Measurements from ENCODE around the gene DKK2. TPM values are rescaled to one million over a fixed set of nuclear protein-coding genes. Genes with fewer than 3 reads are reported as not detected.

Gene DKK2
- total RNA-seq, 1 experiment from 2014 or later, result not detected

DNA sequence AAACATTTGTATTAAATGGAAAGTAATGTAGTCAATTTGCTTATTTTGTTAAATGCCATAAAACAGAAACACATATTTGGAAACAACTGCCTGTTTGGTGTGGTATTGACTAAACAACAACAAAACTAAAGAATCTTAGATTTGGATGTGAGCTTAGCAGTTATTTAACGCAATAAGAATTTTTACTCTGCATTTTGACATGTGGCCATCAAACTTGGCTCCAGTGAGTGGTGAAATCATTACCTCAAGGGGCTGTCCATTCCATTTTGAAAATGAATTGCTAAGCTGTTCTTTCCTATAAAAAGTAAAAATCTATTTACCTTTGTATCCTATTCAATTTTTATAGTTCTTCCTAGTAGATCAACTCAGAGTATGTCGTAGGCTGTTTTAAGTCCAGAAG is 84.2 kb downstream of the DKK2 start:
- Histone ChIP-seq H3K27ac (no peak overlapping the region), H3K27me3 (ENCODE audit: insufficient read depth, low read depth) (no peaks in the 10 kb centered on the region), H3K4me2 (no peak overlapping the region), H3K4me1 (replicated peaks; ENCODE audit: insufficient read depth) (no peaks in the 10 kb centered on the region), H3F3A (ENCODE audit: insufficient read depth, low read depth) (no peaks in the 10 kb centered on the region), H3K9me2 (ENCODE audit: insufficient read depth) (no peaks in the 10 kb centered on the region), H3K36me3 (ENCODE audit: low read depth) (no peaks in the 10 kb centered on the region), H3K4me3 (no peak overlapping the region), H3K79me2 (ENCODE audit: low read depth) (no peaks in the 10 kb centered on the region), H3K9me3 (ENCODE audit: insufficient read depth, low read depth) (no peaks in the 10 kb centered on the region), H2AFZ (no peak overlapping the region), H4K20me1 (ENCODE audit: insufficient read depth) (no peaks in the 10 kb centered on the region)
- BruUV-seq (replicated peaks), result no TSS peak
- TF ChIP-seq, protein P1, sequence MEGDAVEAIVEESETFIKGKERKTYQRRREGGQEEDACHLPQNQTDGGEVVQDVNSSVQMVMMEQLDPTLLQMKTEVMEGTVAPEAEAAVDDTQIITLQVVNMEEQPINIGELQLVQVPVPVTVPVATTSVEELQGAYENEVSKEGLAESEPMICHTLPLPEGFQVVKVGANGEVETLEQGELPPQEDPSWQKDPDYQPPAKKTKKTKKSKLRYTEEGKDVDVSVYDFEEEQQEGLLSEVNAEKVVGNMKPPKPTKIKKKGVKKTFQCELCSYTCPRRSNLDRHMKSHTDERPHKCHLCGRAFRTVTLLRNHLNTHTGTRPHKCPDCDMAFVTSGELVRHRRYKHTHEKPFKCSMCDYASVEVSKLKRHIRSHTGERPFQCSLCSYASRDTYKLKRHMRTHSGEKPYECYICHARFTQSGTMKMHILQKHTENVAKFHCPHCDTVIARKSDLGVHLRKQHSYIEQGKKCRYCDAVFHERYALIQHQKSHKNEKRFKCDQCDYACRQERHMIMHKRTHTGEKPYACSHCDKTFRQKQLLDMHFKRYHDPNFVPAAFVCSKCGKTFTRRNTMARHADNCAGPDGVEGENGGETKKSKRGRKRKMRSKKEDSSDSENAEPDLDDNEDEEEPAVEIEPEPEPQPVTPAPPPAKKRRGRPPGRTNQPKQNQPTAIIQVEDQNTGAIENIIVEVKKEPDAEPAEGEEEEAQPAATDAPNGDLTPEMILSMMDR (conservative IDR thresholded peaks at IDR 0.05), result no peak
- TF ChIP-seq EZH2 (IDR thresholded peaks at IDR 0.05; ENCODE audit: low read depth), result no peak
- ChIA-PET POLR2A (ENCODE audit: unreplicated experiment) (no interaction called here), CTCF (no interaction called here)
- DNase-seq, result no peak
- intact Hi-C loops (cut with micrococcal nuclease; ENCODE audit: unreplicated experiment), result no loop called here

DNA sequence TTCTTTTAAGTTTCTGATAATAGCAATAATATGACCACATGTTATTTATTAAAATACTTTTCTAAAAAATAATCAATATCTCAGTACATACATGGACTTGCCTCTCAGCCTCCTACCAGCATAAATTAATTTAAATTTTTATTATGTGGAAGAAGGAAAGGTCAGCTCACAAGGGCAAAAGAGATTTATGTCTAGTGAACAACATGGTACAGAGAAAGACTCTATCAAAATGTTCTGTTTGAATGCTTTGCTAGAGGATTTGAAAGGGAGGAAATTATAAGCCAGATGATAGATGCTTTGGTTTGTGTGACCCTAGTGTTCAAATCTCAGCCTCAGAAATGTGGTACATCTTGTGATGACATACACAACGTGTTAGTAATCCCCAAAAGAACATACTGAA is 94.3 kb downstream of the DKK2 start:
- ChIA-PET CTCF (no interaction called here), POLR2A (ENCODE audit: unreplicated experiment) (no interaction called here)
- Histone ChIP-seq H3K27me3 (ENCODE audit: insufficient read depth, low read depth) (no peaks in the 10 kb centered on the region), H3K9me2 (ENCODE audit: insufficient read depth) (no peaks in the 10 kb centered on the region), H4K20me1 (ENCODE audit: insufficient read depth) (no peaks in the 10 kb centered on the region), H2AFZ (no peak overlapping the region), H3K79me2 (ENCODE audit: low read depth) (no peaks in the 10 kb centered on the region), H3K36me3 (ENCODE audit: low read depth) (no peaks in the 10 kb centered on the region), H3F3A (ENCODE audit: insufficient read depth, low read depth) (no peaks in the 10 kb centered on the region), H3K4me3 (no peak overlapping the region), H3K4me2 (no peak overlapping the region), H3K27ac (no peak overlapping the region), H3K9me3 (ENCODE audit: insufficient read depth, low read depth) (no peaks in the 10 kb centered on the region), H3K4me1 (replicated peaks; ENCODE audit: insufficient read depth) (no peaks in the 10 kb centered on the region)
- no TSS peak for BruUV-seq (replicated peaks)
- DNase-seq, result no peak
- intact Hi-C loops (cut with micrococcal nuclease; ENCODE audit: unreplicated experiment), result no loop called here
- TF ChIP-seq, protein P1 (conservative IDR thresholded peaks at IDR 0.05), result no peak

DNA sequence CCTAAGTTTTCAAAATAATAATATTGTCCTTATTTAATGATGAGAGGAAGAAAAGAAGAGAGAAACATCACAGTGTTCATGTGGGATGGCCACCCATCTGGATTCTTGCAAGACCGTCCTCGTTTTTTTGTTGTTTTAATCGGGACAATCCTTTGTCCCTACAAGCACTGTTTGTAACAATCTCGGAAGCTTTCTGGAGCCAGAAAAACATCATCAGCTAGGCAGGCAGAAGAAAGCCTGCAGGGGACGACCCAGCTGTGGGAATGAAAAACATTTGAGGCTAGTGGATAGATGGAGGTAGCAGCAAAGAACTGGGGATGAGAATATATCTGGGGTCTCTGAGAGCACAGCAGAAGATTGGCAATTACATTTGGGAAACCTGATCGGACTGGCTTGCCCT is 105.6 kb downstream of the DKK2 start:
- CTCF ChIA-PET, result no interaction called here
- no peaks in the 10 kb centered on the region for H3K36me3 ChIP-seq (ENCODE audit: low read depth)
- TF ChIP-seq EZH2 (IDR thresholded peaks at IDR 0.05; ENCODE audit: low read depth), result no peak
- intact Hi-C loops (cut with micrococcal nuclease; ENCODE audit: unreplicated experiment), result no loop called here
- H3K9me3 ChIP-seq (ENCODE audit: insufficient read depth, low read depth), result no peaks in the 10 kb centered on the region
- no peaks in the 10 kb centered on the region for H3K79me2 ChIP-seq (ENCODE audit: low read depth)
- H3K9me2 ChIP-seq (ENCODE audit: insufficient read depth), result no peaks in the 10 kb centered on the region
- POLR2A ChIA-PET (ENCODE audit: unreplicated experiment), result no interaction called here
- H3K27ac ChIP-seq, result no peak overlapping the region
- no peak overlapping the region for H3K4me3 ChIP-seq
- no peaks in the 10 kb centered on the region for H3K27me3 ChIP-seq (ENCODE audit: insufficient read depth, low read depth)
- H4K20me1 ChIP-seq (ENCODE audit: insufficient read depth), result no peaks in the 10 kb centered on the region
- no peak overlapping the region for H3K4me2 ChIP-seq
- H3F3A ChIP-seq (ENCODE audit: insufficient read depth, low read depth), result no peaks in the 10 kb centered on the region
- H2AFZ ChIP-seq, result no peak overlapping the region
- no peaks in the 10 kb centered on the region for H3K4me1 ChIP-seq (replicated peaks; ENCODE audit: insufficient read depth)
- DNase-seq, result no peak
- no TSS peak for BruUV-seq (replicated peaks)

DNA sequence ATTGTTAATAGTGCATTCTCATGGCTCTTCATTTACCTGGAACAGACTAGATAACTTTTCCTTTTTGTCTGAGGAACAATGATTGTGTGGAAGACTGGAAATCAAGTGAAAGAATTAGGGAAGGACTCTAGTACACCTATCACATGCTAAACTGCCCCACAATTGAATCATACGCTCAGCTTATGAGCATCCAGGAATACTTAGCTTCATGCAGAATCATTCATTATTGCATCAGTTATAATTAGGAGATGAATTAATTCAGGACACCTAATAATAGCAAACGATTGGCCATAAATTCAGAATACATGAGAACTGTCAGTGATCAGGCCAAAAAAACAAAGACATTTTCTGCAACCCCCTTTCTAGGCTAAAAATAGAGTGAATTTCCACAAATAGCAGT is 106.9 kb downstream of the DKK2 start:
- Histone ChIP-seq H3K79me2 (ENCODE audit: low read depth) (no peaks in the 10 kb centered on the region), H3K9me2 (ENCODE audit: insufficient read depth) (no peaks in the 10 kb centered on the region), H3K36me3 (ENCODE audit: low read depth) (no peaks in the 10 kb centered on the region), H3K9me3 (ENCODE audit: insufficient read depth, low read depth) (no peaks in the 10 kb centered on the region), H3K4me1 (replicated peaks; ENCODE audit: insufficient read depth) (no peaks in the 10 kb centered on the region), H3K4me2 (no peak overlapping the region), H3K27ac (no peak overlapping the region), H4K20me1 (ENCODE audit: insufficient read depth) (no peaks in the 10 kb centered on the region), H3K27me3 (ENCODE audit: insufficient read depth, low read depth) (no peaks in the 10 kb centered on the region), H2AFZ (no peak overlapping the region), H3K4me3 (no peak overlapping the region), H3F3A (ENCODE audit: insufficient read depth, low read depth) (no peaks in the 10 kb centered on the region)
- ChIA-PET CTCF (no interaction called here), POLR2A (ENCODE audit: unreplicated experiment) (no interaction called here)
- BruUV-seq (replicated peaks), result no TSS peak
- intact Hi-C loops (cut with micrococcal nuclease; ENCODE audit: unreplicated experiment), result no loop called here
- no peak for DNase-seq
- TF ChIP-seq, protein P1 (conservative IDR thresholded peaks at IDR 0.05), result no peak
- no peak for TF ChIP-seq EZH2 (IDR thresholded peaks at IDR 0.05; ENCODE audit: low read depth)
